ENCODE results near the gene SPATA24.
A peak's percentile ranks its signal among the peaks of the same experiment; 100 is the strongest.
"Not testable (repeated sequence)": the region's sequence is repeated elsewhere in the genome, so short reads cannot be mapped to it uniquely, and the experiment has no call there.

The SPATA24 gene

DNA sequence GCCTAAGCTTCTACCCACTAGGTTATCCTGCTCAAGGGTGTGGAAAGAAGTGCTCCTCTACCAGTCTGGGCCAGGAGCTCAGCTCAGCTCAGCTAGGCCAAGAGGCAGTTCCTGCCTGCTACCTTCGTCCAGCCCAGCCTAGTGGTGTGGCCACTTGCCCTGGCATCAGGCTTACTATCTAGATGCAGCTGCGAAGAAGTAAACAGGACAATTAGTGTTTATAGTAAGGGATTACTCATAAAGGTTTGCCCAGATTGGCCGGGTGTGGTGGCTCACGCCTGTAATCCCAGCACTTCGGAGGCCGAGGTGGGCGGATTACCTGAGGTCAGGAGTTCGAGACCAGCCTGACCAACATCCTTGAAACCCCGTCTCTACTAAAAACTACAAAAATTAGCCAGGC, 12.8 kb upstream of the SPATA24 start:
- DNase-seq: no peak

DNA sequence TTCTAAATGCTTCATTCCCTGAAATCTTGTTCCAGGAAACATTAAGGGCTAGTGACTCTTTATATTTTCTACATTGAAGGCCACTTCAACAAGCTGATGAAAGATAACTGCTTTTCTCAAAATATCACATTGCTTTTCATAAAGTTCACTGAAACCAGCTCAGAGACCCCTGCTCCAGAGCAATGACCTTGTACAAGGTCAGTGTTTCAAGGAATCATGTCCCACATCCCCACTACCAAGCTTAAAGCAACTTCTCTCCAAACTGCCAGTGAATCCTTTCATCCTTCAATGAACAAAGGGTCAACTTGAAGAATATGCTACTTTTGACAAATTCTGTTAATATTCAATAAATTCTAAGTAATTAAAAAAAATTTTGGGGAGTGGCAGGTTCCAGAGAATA, 12.0 kb upstream of the SPATA24 start:
- DNase-seq: no peak

DNA sequence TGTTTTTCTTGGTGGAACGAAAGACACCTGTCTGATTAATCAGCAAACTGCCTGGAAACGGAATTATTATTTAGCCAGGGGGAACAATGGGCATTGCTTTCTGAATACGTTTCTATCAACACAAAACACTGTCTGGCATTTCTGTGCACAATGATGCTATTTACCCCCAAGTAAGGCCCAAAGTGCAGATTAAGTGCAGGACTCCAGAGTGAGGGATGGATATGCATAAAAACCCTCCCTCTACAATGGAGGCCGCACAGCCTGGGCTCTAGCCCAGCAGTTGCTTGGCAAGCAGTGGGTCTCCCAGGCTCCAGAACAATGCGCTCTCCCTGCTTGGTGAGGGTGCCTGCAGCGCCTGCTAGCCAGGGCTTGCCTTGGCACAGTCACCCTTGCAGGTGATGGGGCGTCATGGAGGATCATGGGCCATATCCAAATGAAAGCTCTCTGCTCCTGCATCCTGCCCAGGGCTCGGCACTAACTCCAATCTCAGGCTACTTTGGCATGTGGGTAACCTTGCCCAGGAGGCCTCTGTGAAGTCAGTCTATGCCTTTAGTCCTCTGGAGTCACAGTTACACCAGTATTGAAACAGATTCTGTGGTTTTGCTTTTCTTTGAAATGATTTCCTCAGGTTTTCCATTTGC, 11.5 kb upstream of the SPATA24 start:
- no peak for DNase-seq

DNA sequence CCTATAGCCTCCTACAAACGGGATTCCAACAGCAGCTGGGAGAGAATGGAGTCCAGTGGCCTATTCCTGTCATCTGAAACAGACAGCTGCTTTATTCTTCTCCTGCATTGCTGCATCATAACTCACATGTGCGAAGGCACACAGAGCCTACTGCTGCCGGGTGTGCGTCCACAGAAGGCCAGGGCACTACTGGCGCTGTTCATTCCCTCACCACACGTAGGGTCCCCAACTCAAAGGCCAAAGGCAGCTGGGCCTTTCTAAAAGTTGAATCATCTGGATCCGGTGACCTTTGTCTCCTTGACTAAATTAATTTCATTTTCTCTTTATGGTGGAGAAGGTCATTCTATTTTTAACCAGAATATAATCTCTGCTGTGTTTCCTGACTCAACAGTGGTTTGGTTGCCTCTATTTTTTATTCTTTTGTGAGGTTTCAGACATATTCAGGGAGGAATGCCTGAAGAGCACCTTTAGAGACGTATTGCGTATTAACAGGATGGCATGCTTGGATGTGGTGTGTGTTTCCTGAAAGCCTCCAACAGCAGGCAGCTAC, 10.8 kb upstream of the SPATA24 start:
- no peak for DNase-seq

GRCh38 chr5:139413963-139414362, 10.1 kb upstream of the SPATA24 start:
- DNase-seq: no peak

DNA sequence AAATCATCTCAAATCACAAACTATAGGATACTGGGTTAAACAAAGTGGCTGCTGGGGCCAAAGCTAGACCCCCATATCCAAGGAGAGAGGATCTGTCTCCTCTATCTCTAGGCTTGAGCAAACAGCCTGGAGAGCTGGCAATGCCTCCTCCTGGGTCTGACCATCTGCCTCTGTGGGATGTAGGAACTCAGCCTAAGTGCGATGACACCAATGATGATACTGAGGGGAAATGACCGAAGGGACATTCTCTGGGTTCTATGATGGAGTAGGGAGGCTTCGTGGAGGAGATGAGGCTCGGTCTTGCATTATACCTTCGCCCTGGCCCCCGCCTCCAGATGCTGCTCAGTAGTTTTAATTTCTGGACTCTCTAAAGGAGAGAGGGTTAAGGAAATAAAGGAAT, 9.3 kb upstream of the SPATA24 start:
- no peak for DNase-seq

GRCh38 chr5:139410993-139411828, 7.3 kb upstream of the SPATA24 start:
- no peak for DNase-seq

DNA sequence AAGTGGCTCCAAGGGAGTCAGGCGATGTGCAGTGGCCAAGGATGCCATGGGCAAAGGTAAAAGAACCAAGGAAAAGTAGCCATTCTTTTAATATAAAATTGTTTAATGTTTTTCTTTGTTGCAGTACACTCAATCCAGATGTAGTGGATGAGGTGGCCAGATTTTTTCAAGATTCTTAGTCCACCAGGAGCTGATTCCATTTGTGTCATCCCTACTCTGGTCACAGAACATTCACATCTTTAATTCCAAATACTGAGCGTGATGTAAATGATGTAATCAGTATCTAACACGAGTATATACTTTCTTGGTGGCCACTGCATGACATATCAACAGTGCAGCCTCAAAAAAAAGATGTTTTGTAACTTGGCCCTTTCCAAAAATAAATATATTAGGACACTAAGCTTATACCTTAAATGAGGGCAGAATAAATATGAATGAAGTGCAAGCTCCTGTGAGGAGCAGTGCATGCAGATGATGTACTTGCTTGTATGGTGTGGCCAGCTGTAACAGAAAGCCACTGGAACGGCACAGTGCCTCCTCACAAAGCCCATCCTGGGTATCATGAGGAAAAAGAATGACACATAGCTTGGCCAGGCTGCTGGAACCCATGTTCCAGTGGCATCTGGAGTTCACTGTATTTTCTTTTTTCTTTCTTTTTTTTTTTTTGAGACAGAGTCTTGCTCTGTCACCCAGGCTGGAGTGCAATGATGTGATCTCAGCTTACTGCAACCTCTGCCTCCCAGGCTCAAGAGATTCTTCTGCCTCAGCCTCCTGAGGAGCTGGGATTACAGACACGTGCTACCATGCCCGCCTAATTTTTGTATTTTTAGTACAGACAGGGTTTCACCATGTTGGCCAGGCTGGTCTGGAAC, 6.5 kb upstream of the SPATA24 start:
- DNase-seq: no peak

DNA sequence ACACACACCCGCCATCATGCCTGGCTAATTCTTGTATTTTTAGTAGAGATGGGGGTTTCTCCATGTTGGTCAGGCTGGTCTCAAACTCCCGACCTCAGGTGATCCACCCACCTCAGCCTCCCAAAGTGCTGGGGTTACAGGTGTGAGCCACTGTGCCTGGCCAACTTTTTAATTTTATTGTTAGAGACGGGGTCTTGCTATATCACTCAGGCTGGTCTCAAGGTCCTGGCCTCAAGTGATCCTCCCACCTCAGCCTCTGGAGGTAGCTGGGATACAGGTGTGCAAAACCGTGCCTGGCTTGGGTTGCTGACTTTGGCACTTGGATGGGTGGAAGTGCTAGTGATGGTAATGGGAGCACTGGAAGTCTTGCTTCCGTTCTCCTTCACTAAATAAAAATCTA, 5.2 kb upstream of the SPATA24 start:
- not testable (repeated sequence) for DNase-seq

GRCh38 chr5:139408191-139408590, 4.3 kb upstream of the SPATA24 start:
- DNase-seq: no peak

DNA sequence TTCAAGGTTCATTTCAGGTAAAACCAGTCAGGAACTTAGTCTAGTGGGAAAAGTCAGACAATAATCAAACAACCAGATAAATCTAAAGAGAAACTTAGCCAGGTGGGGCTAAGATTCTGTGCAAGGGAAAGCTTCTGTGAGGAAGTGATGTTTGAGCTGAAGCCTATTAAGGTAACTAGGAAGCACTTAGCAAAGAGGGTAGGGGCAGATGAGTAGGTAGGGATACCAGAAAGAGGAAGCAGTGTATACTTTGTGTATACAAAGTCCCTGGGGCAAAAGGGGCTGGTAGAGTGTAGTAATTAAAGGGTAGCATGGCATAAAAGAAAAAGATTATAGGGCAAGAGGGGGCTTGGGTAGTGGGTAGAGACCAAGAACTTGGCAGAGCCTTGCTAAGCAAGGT, 3.6 kb upstream of the SPATA24 start:
- DNase-seq: peak; percentile 42 to 59

GRCh38 chr5:139406963-139407362, 3.1 kb upstream of the SPATA24 start:
- no peak for DNase-seq

GRCh38 chr5:139404484-139404840, 573 bp upstream of the SPATA24 start:
- no peak for DNase-seq

GRCh38 chr5:139403418-139403786, 487 bp downstream of the SPATA24 start:
- DNase-seq: no peak

DNA sequence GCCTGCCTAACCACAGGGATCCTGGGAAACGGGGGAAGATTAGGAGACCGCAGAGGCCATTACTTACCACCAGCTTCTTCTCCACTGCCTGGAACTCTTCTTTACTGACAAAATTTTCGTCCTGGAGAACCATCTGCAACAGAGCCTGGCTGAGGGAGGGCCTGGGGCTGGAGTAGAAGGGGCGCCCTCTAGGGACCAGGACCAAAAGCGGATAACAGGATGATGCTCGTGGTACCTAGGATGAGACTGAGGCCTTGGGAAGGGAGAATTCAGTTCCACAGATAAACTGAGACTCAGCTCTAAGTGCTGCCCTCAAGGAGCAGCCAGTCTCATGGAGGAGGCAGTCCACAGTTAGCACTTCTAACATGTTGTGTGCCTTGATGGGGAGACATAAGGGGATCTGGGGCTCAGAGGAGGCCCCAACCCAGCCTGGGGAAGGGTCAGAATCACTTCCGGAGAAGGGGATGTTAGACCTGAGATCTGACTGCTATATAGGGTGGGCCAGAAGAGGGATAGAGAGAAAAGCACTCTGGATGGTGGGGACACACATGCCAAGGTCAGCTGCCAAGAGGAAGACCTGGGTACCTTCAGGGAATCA, 1.2 kb downstream of the SPATA24 start:
- DNase-seq: peak; percentile 27 to 43

- no peak for DNase-seq
Observed at GRCh38 chr5:139401546-139401945, 2.3 kb downstream of the SPATA24 start.

GRCh38 chr5:139399501-139400121, 4.3 kb downstream of the SPATA24 start:
- no peak for DNase-seq

DNA sequence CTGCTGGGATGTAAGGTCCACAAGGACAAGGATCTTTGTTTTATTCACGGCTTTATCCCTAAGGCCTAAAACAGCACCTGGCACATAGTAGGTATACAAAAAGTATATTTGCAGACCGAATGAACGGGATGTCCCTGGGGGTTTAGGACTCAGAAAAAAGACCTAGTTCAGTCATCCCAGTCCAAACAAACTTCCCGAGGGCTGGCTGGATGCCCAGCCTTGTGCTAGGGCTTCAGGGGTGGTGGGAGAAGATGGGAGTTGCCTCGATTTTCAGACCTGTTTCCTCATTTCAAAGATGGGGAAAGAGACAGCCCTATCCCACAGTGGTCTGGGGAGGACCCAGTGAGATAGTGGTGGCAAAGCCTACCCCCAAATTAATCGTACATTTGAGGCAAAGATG, 6.0 kb downstream of the SPATA24 start:
- no peak for DNase-seq

GRCh38 chr5:139396691-139397090, 7.2 kb downstream of the SPATA24 start:
- no peak for DNase-seq

GRCh38 chr5:139395844-139396640, 7.8 kb downstream of the SPATA24 start:
- DNase-seq: no peak
